Tibial artery (tissue), 4 donors: ENCODE measurements around the gene OR10R2.

Source experiments
- DNase-seq, 2 donors: peaks; one replicate each; pipeline ENCODE4 v3.0.0-alpha.2; 2019
- H3K27ac ChIP-seq, 2 donors: fragments of 200-600 bp; sonication (generic) in 1 of 2; 1 replicate in 1 of 2; 2 replicates in 1 of 2; pipeline ENCODE4 v1.5.1; 2018 to 2019; ENCODE audit warnings: mild to moderate bottlenecking in 1 of 2
- H3K27me3 ChIP-seq, 2 donors: fragments of 200-600 bp; sonication (generic) in 1 of 2; one replicate each; pipeline versions ENCODE4 v1.5.1 to v1.6.0; 2016 to 2019
- H3K36me3 ChIP-seq, 3 donors: fragments of 200-600 bp; sonication (generic) in 2 of 3; one replicate each; pipeline ENCODE4 v1.5.1; 2016 to 2019; ENCODE audit warnings: mild to moderate bottlenecking in 2 of 3
- H3K4me1 ChIP-seq, 4 donors: fragments of 200-600 bp; sonication (generic) in 2 of 4; 1 replicate in 3 of 4; 2 replicates in 1 of 4; pipeline ENCODE4 v1.5.1; 2016 to 2019
- H3K4me3 ChIP-seq, 2 donors: fragments of 200-600 bp; sonication (generic) in 1 of 2; 1 replicate in 1 of 2; 2 replicates in 1 of 2; pipeline ENCODE4 v1.5.1; 2018 to 2019; ENCODE audit warnings: mild to moderate bottlenecking in 2 of 2
- H3K9me3 ChIP-seq, 3 donors: fragments of 200-600 bp; sonication (generic) in 1 of 3; one replicate each; pipeline ENCODE4 v1.5.1; 2016 to 2019
- intact Hi-C: fragments of 100-400 bp; cut with DNase I; formaldehyde crosslinking; loops from one replicate; pipeline ENCODE4 v1.15.0; 2023; ENCODE audit warnings: low total_unique reads
- TF ChIP-seq, protein P1 (sequence below), 2 experiments: fragments of 200-600 bp in 1 of 2; fragments of 450-650 bp in 1 of 2; IDR thresholded peaks; one replicate each; pipeline ENCODE4 v1.5.1; 2017 to 2019; ENCODE audit warnings: antibody characterized with exemption in 2 of 2, mild to moderate bottlenecking in 1 of 2, moderate library complexity in 1 of 2

The OR10R2 gene

DNA sequence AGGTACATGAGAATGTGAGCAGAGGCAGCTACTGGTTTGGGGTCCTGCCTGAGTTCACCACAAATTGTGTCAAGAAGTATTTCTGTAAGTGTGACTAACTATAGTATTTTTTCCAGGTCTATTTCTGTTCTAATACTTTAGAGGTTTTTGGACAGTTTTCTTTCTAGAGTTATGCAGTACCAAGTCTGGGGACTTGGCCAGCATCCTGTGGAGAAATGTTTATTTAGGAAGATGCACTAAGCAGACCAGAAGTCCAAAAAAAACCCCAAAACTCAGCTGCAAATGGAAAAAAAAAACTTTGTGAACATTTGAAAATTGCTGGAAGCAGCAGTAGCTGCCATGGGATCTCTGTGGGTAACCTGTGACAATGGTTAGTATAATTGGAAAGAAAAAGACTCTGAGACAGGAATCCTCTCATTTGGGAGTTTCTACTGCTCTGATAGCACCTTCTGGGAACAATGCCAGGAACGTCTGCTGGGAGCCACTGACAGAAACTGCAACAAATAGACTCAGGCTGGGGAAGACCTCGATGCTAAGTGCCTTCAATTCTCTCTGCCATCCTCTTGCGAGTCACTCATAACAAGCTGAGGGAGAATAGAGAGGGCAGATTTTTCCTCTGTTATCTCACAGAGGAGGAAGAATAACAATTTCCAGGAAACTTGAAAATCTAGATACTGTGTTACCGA lies 37.6 kb downstream of the OR10R2 start:
- TF ChIP-seq, protein P1, sequence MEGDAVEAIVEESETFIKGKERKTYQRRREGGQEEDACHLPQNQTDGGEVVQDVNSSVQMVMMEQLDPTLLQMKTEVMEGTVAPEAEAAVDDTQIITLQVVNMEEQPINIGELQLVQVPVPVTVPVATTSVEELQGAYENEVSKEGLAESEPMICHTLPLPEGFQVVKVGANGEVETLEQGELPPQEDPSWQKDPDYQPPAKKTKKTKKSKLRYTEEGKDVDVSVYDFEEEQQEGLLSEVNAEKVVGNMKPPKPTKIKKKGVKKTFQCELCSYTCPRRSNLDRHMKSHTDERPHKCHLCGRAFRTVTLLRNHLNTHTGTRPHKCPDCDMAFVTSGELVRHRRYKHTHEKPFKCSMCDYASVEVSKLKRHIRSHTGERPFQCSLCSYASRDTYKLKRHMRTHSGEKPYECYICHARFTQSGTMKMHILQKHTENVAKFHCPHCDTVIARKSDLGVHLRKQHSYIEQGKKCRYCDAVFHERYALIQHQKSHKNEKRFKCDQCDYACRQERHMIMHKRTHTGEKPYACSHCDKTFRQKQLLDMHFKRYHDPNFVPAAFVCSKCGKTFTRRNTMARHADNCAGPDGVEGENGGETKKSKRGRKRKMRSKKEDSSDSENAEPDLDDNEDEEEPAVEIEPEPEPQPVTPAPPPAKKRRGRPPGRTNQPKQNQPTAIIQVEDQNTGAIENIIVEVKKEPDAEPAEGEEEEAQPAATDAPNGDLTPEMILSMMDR (IDR thresholded peaks at IDR 0.05) = no peak
- no peak for DNase-seq
- H3K27ac ChIP-seq = no peak overlapping the region
- no peaks in the 10 kb centered on the region for H3K27me3 ChIP-seq
- intact Hi-C loops = loop anchor here (10.0 kb wide), 1 partner anchor 485 kb away; no protein-coding TSS in a partner anchor
- peaks cover 0 to 31% (median 11%) of the 10 kb centered on the region in 4 donors for H3K4me1 ChIP-seq
- no peak overlapping the region for H3K4me3 ChIP-seq
- H3K36me3 ChIP-seq = no peaks in the 10 kb centered on the region
- H3K9me3 ChIP-seq = no peaks in the 10 kb centered on the region

DNA sequence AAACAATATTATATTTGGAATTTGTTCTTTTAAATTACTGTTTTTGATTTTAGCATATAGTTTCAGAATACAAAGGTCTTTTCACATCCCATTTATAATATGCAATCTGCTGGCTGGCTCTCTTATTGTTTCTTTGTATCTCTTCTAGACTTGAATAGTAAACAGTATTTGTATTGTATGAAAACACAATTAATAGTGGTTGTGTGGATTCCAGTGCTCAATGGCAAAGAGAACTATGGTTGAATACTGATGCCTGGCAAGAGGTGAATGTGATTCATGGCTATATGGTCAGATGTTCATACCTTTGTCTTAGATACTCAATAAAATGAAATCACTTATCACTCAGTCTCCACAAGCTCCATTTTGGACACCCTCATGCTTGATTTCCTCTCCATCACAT lies 44.9 kb downstream of the OR10R2 start:
- Histone ChIP-seq H3K27me3 (no peaks in the 10 kb centered on the region), H3K36me3 (no peaks in the 10 kb centered on the region), H3K9me3 (no peaks in the 10 kb centered on the region), H3K27ac (no peak overlapping the region), H3K4me3 (no peak overlapping the region), H3K4me1 (no peaks in the 10 kb centered on the region)
- DNase-seq = no peak
- intact Hi-C loops = no loop called here
- TF ChIP-seq, protein P1 (IDR thresholded peaks at IDR 0.05) = no peak

DNA sequence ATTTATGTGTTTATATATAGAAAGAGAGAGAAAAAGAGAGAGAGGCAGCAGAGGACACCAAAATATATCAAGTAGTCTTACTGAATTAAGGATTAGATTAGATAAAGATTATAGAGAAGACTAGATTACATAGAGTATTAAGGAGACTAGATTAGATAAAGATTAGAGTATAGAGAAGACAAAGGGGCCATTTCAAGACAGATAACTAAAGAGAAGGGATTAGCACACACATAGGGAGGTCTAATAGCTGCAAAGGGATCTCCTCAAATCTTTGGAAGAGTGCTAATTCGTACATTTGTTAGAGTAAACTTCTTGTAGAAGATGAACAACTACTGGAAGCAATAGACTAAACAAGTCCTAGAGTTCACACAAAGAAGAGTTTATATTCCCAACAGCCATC lies 48.0 kb downstream of the OR10R2 start:
- intact Hi-C loops = no loop called here
- H3K36me3 ChIP-seq = no peaks in the 10 kb centered on the region
- no peaks in the 10 kb centered on the region for H3K4me1 ChIP-seq
- TF ChIP-seq, protein P1 (IDR thresholded peaks at IDR 0.05) = no peak
- no peak overlapping the region for H3K27ac ChIP-seq
- no peaks in the 10 kb centered on the region for H3K9me3 ChIP-seq
- DNase-seq = no peak
- H3K4me3 ChIP-seq = no peak overlapping the region
- no peaks in the 10 kb centered on the region for H3K27me3 ChIP-seq

DNA sequence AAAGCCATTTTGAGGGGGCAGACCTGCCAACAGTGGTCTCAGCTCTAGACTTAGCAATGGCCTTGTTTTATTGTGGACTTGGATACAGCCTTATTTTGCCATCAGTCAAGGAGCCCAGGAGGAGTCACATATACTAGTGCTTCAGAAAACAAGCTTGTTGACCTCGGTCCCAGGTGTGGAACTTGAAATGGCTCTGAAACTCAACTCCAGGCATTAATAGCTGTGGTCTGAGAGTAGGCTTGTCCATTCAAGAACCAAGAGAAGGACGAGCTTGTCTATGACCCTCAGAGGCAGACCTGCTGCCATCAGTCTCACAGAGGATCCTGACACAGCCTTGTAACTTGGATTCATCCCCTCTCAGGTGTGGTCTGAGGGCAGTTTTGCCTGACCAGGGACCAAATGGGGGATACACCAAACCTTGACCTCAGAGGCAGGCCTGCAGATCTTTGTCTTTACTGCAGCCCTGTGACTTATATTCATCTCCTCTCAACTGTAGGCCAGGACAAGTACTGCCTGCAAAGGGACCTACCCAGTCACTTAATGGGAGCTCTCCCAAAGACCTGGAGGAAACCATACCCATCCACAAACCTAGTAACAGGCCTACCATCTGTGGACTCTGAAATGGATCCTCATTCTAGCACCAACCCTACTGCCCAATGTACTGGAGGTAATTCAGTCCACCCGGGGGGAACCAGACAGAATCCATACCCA lies 49.1 kb downstream of the OR10R2 start:
- no peak overlapping the region for H3K4me3 ChIP-seq
- H3K36me3 ChIP-seq = no peaks in the 10 kb centered on the region
- no peaks in the 10 kb centered on the region for H3K27me3 ChIP-seq
- no peaks in the 10 kb centered on the region for H3K9me3 ChIP-seq
- intact Hi-C loops = no loop called here
- no peak for DNase-seq
- no peaks in the 10 kb centered on the region for H3K4me1 ChIP-seq
- no peak overlapping the region for H3K27ac ChIP-seq
- TF ChIP-seq, protein P1 (IDR thresholded peaks at IDR 0.05) = no peak

DNA sequence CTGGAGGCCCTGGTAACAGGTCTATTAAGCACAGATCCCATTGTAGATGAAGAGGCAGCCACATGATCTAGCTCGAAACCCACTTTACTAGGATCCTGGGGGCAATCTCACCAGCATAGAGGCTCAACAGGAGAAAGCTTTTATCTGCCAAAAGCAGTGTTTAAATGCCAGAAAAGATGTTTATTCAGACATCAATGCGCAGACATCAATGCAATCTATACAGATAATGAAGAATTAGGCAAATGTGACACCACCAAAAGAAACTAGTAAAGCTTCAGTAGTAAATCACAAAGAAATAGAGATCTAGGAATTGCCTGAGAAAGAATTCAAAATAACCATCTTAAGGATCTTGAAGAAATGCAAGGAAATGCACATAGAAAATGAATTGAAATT lies 49.6 kb downstream of the OR10R2 start:
- Histone ChIP-seq H3K27ac (no peak overlapping the region), H3K9me3 (no peaks in the 10 kb centered on the region), H3K27me3 (no peaks in the 10 kb centered on the region), H3K4me3 (no peak overlapping the region), H3K36me3 (no peaks in the 10 kb centered on the region), H3K4me1 (no peaks in the 10 kb centered on the region)
- intact Hi-C loops = no loop called here
- no peak for DNase-seq
- TF ChIP-seq, protein P1 (IDR thresholded peaks at IDR 0.05) = no peak
